ENCODE results near the gene HSPA6.

GRCh38 chr1:161502641-161503393 is 21.5 kb upstream of the HSPA6 start:
- TF ChIP-seq CTCF (IDR thresholded peaks at IDR 0.05; ENCODE audit: poor library complexity, severe bottlenecking) (no peak), MXI1 (conservative IDR thresholded peaks at IDR 0.05; ENCODE audit: poor library complexity, severe bottlenecking) (no peak), EZH2 (IDR thresholded peaks at IDR 0.05; ENCODE audit: borderline replicate concordance, insufficient read depth, low read length, poor library complexity, severe bottlenecking) (no peak), EP300 (conservative IDR thresholded peaks at IDR 0.05; ENCODE audit: poor library complexity, severe bottlenecking) (no peak), REST (IDR thresholded peaks at IDR 0.05; ENCODE audit: borderline replicate concordance) (no peak)

Data from neural cell (in vitro differentiated cells).